Heart left ventricle (tissue), 16 donors: Measurements from ENCODE around the gene IL22. TPM values are rescaled to one million over a fixed set of nuclear protein-coding genes. Genes with fewer than 3 reads are reported as not detected.

ENCODE experiments used
- ATAC-seq, 4 donors: fragments of 200-7000 bp; cut with Tn5 transposase; one replicate each; pipeline ENCODE4 v1.9.1; 2020 to 2022; ENCODE audit warnings: moderate library complexity in 4 of 4, mild to moderate bottlenecking in 3 of 4, moderate number of reproducible peaks in 1 of 4
- DNase-seq, 5 donors: peaks; one replicate each; pipeline ENCODE4 v3.0.0-alpha.2; 2020
- H3K27ac ChIP-seq, 12 donors: fragments of 200-600 bp; sonication (generic) in 4 of 12; one replicate each; pipeline versions ENCODE4 v1.5.0 to v1.8.0; 2016 to 2022; ENCODE audit warnings: mild to moderate bottlenecking in 2 of 12
- H3K27me3 ChIP-seq, 9 donors: fragments of 200-600 bp; sonication (generic) in 2 of 9; one replicate each; pipeline versions ENCODE4 v1.5.1 to v1.8.0; 2016 to 2022; ENCODE audit warnings: mild to moderate bottlenecking in 3 of 9
- H3K36me3 ChIP-seq, 9 donors: fragments of 200-600 bp; sonication (generic) in 2 of 9; one replicate each; pipeline versions ENCODE4 v1.5.0 to v1.8.0; 2018 to 2022; ENCODE audit warnings: mild to moderate bottlenecking in 2 of 9
- H3K4me1 ChIP-seq, 12 donors: fragments of 200-600 bp; sonication (generic) in 4 of 12; one replicate each; pipeline versions ENCODE4 v1.5.0 to v1.8.0; 2016 to 2022; ENCODE audit warnings: mild to moderate bottlenecking in 3 of 12
- H3K4me3 ChIP-seq, 12 donors: fragments of 200-600 bp; sonication (generic) in 4 of 12; one replicate each; pipeline versions ENCODE4 v1.5.0 to v1.8.0; 2017 to 2022; ENCODE audit warnings: mild to moderate bottlenecking in 9 of 12, moderate library complexity in 4 of 12
- H3K9me3 ChIP-seq, 12 donors: fragments of 200-600 bp; sonication (generic) in 4 of 12; one replicate each; pipeline versions ENCODE4 v1.5.0 to v1.8.0; 2016 to 2022; ENCODE audit warnings: mild to moderate bottlenecking in 1 of 12
- CTCF ChIP-seq, 12 donors: fragments of 200-600 bp; sonication (generic) in 4 of 12; IDR thresholded peaks; one replicate each; pipeline versions ENCODE4 v1.5.0 to v1.8.0; 2018 to 2022; ENCODE audit warnings: antibody characterized with exemption in 12 of 12, mild to moderate bottlenecking in 5 of 12
- POLR2A ChIP-seq, 2 donors: fragments of 450-650 bp; IDR thresholded peaks; one replicate each; pipeline ENCODE4 v1.6.1; 2017; ENCODE audit warnings: antibody characterized with exemption in 2 of 2, mild to moderate bottlenecking in 2 of 2, moderate library complexity in 2 of 2
- WGBS, 4 donors: extraction: QIAGEN DNeasy Blood & Tissue Kit in 2 of 4; methylation state at CpG; one replicate each; pipeline versions ENCODE4 v1.1.5 to v1.1.7; 2013 to 2018; 5-methylcytosine and 5-hydroxymethylcytosine counted together
- intact Hi-C, 10 donors: fragments of 100-400 bp; cut with DNase I; formaldehyde crosslinking; loops; one replicate each; pipeline versions ENCODE4 v1.11.1 to v1.14.2; 2022
- polyA plus RNA-seq, 2 donors: library from polyadenylated mRNA; stranded (reverse); fragments of 200-250 nt; gene quantifications; one replicate each; pipeline ENCODE4 v1.2.3, GENCODE V29; 2013
- total RNA-seq, 9 donors: library from RNA; depleted of rRNA in 2 of 9; stranded (reverse); fragments of >200 nt in 2 of 9; fragmentation: NEBNext Ultra II Directional in 3 of 9; extraction: Animal tissue kit (Norgen Biotek cat#: 25700) in 3 of 9; gene quantifications; one replicate each; pipeline versions ENCODE4 v1.1.0 to v1.2.4, GENCODE V29; 2016 to 2023
- donor health status: ischemic (EF 13 %, LVEDD 7.1; RV severe dilation, severe dysfunction).
- donor health status: healthy with polysubstance abuse.
- donor health status: DM: no; HTN: yes; CAD: no.
- donor health status: DM: no; HTN: no; CAD: no.
- donor health status: ischemic (EF 25% LVEDD 6.9; RV normal size, moderate dysfunction).
- donor health status: ischemic (EF 25% LVEDD 5.7; RV mildly dilated, moderate dysfunction).
- donor health status: healthy.
- donor health status: DM: yes; HTN: yes; CAD: no.
- donor health status: ischemic (EF 35%, LVEDD 5.7; RV mildly dilated, moderate dysfunction).
- donor health status: nonischemic (EF 11% LVEDD 7.7; RV severe dilation, severe dysfunction).
- donor health status: DM: yes; HTN: yes; CAD: no.
- donor health status: PGD.
- donor health status: ischemic (EF 29% LVEDD 5.4; RV normal size, mild dysfunction).
- donor health status: nonischemic (EF 23%, LVEDD 6.1; RV moderate dilation, normal function).

The IL22 gene
- total and polyA plus RNA-seq, 11 donors, result not detected

GRCh38 chr12:68247785-68248184, 5.6 kb downstream of the IL22 start:
- no peaks in the 10 kb centered on the region for H3K9me3 ChIP-seq
- H3K4me1 ChIP-seq, result peaks cover 0 to 13% (median 1%) of the 10 kb centered on the region in 12 donors
- intact Hi-C loops, result no loop called here
- no peak overlapping the region for H3K4me3 ChIP-seq
- DNase-seq (no peak), ATAC-seq (no peak)
- H3K36me3 ChIP-seq, result no peaks in the 10 kb centered on the region
- peak overlapping the region in 1 of 12 donors; percentile 3 for H3K27ac ChIP-seq
- H3K27me3 ChIP-seq, result no peaks in the 10 kb centered on the region
- TF ChIP-seq CTCF (IDR thresholded peaks at IDR 0.05), result no peak
- no peak for TF ChIP-seq POLR2A (IDR thresholded peaks at IDR 0.05)

GRCh38 chr12:68246350-68246749, 7.1 kb downstream of the IL22 start:
- intact Hi-C loops, result no loop called here
- TF ChIP-seq POLR2A (IDR thresholded peaks at IDR 0.05) (no peak), CTCF (IDR thresholded peaks at IDR 0.05) (no peak)
- Histone ChIP-seq H3K36me3 (no peaks in the 10 kb centered on the region), H3K27ac (peak overlapping the region in 1 of 12 donors; percentile 78), H3K27me3 (no peaks in the 10 kb centered on the region), H3K9me3 (no peaks in the 10 kb centered on the region), H3K4me3 (no peak overlapping the region), H3K4me1 (peaks cover 0 to 19% (median 3%) of the 10 kb centered on the region in 12 donors)
- 86 to 97% (median 90%) methylated on average over 6 of the region's 6 CpGs for WGBS, 4 donors
- DNase-seq, result no peak
- ATAC-seq, result no peak

GRCh38 chr12:68245180-68246021, 8.0 kb downstream of the IL22 start:
- peak overlapping the region in 2 of 12 donors; percentile 26 to 78 for H3K27ac ChIP-seq
- WGBS, 4 donors, result 19 to 24% (median 22%) methylated on average over 6 of the region's 6 CpGs
- DNase-seq (no peak), ATAC-seq (peak in 3 of 4 donors; percentile 36 to 58 (median 54))
- H3K4me3 ChIP-seq, result peak overlapping the region in 9 of 12 donors; percentile 7 to 50 (median 32)
- no peaks in the 10 kb centered on the region for H3K9me3 ChIP-seq
- TF ChIP-seq POLR2A (IDR thresholded peaks at IDR 0.05), result no peak
- TF ChIP-seq CTCF (IDR thresholded peaks at IDR 0.05), result no peak
- no peaks in the 10 kb centered on the region for H3K36me3 ChIP-seq
- intact Hi-C loops, result no loop called here
- H3K4me1 ChIP-seq, result peaks cover 0 to 28% (median 7%) of the 10 kb centered on the region in 12 donors
- H3K27me3 ChIP-seq, result no peaks in the 10 kb centered on the region

- no peak for DNase-seq
- no peak for ATAC-seq
- peak overlapping the region in 1 of 12 donors; percentile 11 for H3K27ac ChIP-seq
- no peaks in the 10 kb centered on the region for H3K36me3 ChIP-seq
- peaks cover 0 to 40% (median 11%) of the 10 kb centered on the region in 12 donors for H3K4me1 ChIP-seq
- H3K4me3 ChIP-seq, result no peak overlapping the region
- H3K9me3 ChIP-seq, result no peaks in the 10 kb centered on the region
- intact Hi-C loops, result loop anchor here in 1 of 10 donors (5.0 kb wide), 1 partner anchor 50 kb away; no protein-coding TSS in a partner anchor
- no peaks in the 10 kb centered on the region for H3K27me3 ChIP-seq
- TF ChIP-seq CTCF (IDR thresholded peaks at IDR 0.05) (no peak), POLR2A (IDR thresholded peaks at IDR 0.05) (no peak)
Observed at GRCh38 chr12:68242777-68243176, 10.6 kb downstream of the IL22 start.
